OCI-M2 (cell line): ENCODE results near the gene RCC1.
"Not testable (repeated sequence)": the region's sequence is repeated elsewhere in the genome, so short reads cannot be mapped to it uniquely, and the experiment has no call there.

ENCODE experiments used
- DNase-seq: peaks from one replicate; lab custom pipeline; 2025; ENCODE audit not compliant: unreplicated experiment; lab: John Stamatoyannopoulos, UW

RCC1 gene

DNA sequence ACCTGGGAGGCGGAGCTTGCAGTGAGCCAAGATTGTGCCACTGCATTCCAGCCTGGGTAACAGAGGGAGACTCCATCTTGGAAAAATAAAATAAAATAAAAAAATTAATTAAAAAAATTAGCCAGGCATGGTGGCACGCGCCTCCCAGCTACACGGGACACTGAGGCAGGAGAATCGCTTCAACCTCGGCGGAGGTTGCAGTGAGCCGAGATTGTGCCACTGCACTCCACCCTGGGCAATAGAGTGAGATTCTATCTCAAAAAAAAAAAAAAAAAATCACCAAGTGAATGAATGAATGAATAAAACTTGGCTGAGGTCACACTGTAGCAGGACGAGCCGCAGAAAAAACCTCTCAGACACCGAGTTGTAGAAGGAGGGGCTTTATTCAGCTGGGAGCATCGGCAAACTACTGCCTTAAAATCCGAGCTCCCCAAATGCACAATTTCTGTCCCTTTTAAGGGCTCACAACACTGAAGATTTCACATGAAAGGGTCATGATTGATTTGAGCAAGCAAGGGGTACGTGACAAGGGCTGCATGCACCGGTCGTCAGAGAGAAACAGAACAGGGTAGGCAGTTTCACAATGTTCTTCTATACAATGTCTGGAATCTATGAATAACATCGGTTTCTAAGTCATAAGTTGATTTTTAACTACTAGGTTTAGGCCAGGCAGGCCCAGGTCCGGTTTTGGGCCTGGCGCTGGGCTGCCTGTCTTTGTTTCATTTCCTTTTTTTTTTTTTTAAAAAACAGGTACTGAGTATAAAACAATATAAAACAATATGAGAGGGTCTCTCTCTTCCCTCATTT lies 80.9 kb downstream of the RCC1 start:
- DNase-seq = not testable (repeated sequence)
